HuH-7.5 (cell line): ENCODE results near the gene NBPF3.

ENCODE experiments used
- DNase-seq: peaks from one replicate; pipeline ENCODE4 v3.0.0; 2011; ENCODE audit warnings: low spot score

Gene NBPF3

GRCh38 chr1:21494196-21494595 lies 54.3 kb downstream of the NBPF3 start:
- no peak for DNase-seq

DNA sequence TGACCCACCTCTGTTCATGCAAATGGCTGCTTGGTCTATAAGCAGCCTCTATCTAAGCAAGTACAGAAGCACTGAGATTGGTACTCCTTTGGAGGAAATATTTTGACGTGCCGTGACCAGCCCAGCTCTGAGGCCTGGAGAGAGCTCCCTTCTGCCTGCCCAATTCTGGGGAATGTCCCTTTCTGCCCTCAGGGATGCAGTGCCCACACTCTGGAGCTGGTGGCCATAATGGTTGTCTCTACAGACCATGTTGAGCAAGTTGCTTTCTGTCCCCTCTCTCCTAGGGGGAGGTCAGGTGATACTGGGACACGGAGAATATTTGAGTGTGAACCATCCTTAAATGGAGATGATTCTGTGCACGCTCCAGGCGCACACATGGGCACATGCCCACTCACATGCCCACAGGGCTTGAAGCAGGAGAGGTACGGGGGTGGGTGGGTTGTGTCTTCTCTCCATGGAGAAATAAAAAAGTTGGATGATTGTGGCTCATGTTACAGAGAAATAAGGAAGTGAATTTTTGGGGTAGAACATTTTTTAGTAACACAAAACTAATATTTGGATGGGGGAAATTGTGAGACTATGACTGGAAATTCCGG lies 55.4 kb downstream of the NBPF3 start:
- DNase-seq: no peak

- no peak for DNase-seq
These were observed 56.1 kb downstream of the NBPF3 start for GRCh38 chr1:21496063-21496462.

GRCh38 chr1:21496886-21497285 lies 56.9 kb downstream of the NBPF3 start:
- DNase-seq: no peak

GRCh38 chr1:21497466-21498061 lies 57.6 kb downstream of the NBPF3 start:
- no peak for DNase-seq

DNA sequence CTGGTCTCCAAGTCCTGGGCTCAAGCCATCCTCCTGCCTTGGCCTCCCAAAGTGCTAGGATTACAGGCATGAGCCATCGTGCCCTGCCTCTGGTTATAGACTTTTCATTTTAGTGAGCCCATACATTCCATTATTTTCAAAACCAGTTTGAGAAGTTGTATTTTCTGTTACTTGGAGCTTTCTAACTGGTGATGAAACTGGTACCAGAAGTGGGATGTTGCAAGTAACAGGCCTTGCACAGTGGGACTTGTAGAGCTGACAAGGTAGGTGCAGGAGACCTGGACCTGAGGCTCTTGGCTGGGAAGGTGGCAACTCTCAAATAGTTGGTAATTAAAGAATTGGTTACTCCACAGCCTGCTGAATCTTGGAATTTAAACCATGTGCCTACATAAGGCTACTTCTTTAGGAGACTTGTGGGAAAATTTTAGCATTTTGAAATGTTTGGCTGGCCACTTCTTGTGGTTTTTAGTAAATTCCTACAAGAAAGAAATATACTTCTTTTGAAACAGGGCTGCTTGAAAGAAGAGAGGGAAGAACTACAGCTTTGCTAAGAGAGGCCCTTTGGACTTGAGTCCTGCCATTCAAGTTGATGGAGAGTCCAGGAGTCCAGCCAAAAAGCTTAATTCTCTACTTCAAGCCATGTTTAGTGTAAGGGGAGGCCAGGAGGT lies 59.5 kb downstream of the NBPF3 start:
- DNase-seq: no peak

DNA sequence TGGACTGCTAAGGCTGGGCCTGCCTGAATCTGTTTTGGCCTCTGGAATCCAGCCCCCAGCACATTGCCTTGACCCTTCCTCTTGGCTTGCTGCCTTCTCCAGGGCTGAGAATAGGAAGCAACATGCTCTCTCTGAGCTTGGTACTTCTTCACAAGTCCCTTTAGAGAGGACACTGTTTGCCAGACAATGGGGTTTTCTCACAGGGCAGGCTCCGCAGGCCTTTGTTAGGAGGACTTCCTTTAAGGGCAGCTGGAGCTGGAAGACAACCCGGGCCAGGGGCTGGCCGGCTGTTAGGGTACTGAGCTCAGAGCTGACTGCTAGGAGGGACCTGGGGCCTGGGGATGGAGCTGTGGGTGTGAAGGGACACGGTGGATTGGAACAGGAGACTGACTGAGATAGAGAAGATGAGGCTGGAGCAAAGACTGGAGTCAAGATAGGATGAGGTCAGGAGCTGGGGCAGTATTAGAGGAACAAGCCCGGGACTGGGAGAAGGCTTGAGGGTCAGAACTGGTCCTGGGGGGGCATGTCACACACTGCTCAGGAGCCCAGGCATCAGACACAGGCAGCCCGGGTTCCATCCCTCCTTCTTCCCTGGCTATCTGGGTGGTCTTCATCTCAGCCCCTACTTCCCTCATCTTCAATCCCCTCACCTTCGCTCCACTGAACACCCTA lies 63.9 kb downstream of the NBPF3 start:
- DNase-seq: no peak

DNA sequence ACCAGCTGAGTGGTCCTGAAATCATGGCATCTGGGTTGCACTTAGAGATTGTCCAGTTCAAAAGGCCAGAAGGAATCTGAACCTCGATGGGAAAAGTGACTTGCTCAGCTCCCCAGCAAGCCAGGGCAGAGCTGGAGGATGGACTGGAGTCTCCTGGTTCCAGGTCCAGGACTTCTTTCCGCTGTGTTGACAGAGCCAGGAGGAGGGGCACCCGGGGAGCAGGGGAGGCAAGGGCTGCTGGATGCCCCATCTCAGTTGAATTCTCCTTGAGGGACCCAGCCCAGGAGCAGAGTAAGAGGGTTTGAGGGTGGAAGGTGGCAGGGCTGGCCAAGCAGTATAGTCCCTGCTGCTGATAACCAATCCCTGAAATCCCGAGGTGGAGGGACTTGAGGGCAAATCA lies 66.9 kb downstream of the NBPF3 start:
- no peak for DNase-seq

DNA sequence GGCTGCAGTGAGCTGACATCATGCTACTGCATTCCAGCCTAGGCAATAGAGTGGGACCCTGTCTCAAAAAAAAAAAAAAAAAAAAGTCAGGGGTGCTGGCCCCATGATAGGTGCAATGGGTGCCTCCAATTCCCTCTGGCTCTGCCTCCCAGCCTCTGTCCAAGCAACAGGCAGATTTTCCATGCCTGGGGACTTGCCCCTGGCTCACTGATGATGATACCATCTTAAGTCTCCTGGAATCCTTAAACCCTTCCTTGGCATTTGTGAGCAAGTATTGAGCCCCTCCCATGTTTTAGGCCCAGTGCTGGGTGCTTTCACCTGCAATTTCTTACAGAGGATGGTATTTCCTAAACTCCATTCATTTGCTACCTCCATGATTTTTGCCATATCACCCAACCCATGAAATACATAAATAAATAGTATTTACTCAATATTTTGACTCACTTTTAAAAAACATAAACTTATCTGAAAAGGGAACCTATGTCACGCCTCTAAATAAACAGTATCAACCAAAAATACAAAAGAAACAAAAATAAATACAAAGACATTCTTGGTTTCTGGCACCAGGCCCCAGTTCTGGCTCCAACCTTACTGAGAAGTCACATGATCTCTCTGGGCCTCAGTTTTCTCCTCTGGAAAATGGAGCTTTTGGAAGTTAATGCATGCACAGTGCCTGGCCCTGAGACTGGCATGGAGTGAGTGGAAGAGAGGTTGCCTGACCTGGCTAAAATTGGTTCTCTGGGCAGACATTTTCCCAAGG lies 67.8 kb downstream of the NBPF3 start:
- DNase-seq: no peak

DNA sequence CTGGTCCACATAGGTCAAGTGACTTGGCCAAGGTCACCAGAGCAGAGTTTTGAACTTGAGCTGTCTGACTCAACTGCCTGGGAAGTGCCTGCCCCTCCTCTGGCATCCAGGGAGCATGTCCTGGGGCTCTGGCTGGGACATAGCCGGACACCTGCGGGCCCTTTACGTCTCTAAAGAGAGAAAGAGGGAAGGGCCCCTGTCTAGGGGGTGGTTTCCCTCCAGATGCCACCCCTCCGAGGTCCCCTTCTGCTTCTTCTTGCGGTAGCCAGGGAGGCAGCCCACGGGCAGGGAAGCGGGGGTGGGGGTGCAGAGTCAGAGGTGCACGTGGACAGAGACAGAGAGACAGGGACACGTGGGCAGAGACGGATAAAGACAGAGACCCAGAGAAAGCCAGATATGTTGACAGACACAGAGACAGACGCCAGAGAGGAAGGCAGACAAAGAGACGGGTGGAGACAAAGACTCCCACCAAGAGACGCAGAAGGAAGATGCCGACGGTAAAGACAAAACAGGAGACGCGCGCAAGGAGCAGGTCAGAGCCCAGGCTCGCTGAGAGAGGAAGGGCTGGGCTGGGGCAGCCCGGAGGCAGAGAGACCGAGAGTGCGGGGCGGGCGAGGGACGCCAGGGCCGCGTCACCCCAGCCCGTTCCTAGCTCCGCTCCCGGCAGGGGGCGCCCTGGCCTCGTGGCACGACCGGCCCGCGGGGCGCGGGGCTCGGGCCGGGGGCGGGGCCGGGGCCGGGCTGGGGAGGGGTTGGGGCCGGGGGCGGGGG lies 68.8 kb downstream of the NBPF3 start:
- peak; percentile 83 for DNase-seq

GRCh38 chr1:21509351-21510112 lies 69.6 kb downstream of the NBPF3 start, which contains the start of gene ALPL:
Gene ALPL (plus strand): TSS chr1:21509423. CDS start chr1:21554082, 44,659 bp downstream.
- no peak for DNase-seq

GRCh38 chr1:21510113-21510493 lies 70.2 kb downstream of the NBPF3 start:
- DNase-seq: no peak

- DNase-seq: no peak
These were observed 71.1 kb downstream of the NBPF3 start for GRCh38 chr1:21510885-21511578.

DNA sequence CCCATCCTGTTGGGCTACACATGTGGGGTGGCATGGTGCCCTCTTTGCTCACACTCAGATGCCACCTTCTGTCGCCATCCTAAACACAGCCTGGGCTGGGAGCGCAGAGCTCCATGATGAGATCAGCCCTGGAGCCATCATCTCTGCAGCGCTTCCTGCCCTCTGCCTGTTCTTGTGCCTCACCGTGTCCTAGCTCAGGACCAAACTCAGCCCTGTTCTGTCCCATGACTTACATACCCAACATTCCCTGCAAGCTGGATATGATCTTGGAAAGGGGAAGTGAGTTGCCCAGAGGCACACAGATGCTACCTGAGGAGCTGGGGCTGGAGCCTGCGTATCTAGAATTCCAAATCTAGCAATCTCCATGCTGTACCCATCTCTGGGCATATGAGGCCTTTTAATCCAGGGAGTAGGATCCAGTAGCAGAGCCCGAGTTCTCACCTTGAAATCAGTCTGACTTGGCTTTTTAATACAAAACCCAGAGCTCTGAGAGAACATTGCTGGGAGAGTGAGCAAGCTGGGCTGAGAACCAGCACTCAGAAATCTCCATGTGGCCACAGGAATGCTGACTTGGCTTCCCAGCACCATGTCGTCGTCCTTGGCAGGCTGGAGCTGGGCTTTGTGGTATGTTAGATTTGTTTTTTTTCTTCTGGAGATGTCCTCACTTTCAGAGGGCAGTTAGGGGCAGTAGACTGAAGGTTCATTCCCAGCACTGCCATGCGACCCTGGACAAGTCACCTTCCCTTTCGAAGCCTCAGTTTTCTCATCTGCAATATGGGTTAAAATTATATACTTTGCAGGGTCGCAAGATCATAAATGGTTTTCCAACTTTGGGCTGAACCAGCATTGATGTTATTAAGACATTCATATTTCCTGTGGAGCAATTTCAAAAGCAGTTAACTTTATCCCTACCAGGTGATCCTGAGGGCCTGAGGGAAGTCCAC lies 71.9 kb downstream of the NBPF3 start:
- no peak for DNase-seq

DNA sequence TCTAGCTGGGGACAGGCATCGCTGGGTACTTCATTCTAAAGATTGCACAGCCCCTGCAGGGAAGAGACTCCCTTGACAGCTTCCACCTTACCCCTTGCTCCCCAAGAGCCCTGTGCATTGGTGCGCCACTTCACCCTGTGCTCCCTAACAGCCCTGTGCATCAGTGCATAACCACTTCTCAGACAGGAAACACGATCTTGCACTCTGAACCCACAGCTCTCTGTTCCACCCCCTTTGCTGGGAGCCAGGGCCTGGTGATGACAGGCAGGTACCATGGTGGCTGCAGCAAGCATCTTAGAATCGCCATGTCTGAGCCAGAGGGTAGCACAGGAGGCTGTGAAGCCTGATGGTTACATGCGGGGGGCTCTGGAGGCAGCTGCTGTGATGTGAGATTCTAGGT lies 74.3 kb downstream of the NBPF3 start:
- no peak for DNase-seq

GRCh38 chr1:21517161-21517589 lies 77.2 kb downstream of the NBPF3 start:
- DNase-seq: no peak

GRCh38 chr1:21517660-21518480 lies 77.9 kb downstream of the NBPF3 start:
- DNase-seq: no peak
